SU-DHL-6 (cell line): ENCODE data around the gene PODN.

Experiments
- H2AFZ ChIP-seq: fragments of 200-600 bp; sonication (generic); 2 replicates; pipeline ENCODE4 v1.6.1; 2014; ENCODE audit warnings: low read depth, mild to moderate bottlenecking, moderate library complexity, mixed read lengths, antibody characterized with exemption, low read length; ENCODE audit not compliant: severe bottlenecking
- H3F3A ChIP-seq: fragments of 200-600 bp; shearing (Covaris generic); 2 replicates; pipeline ENCODE4 v1.6.0; 2016; ENCODE audit warnings: antibody characterized with exemption, mild to moderate bottlenecking; ENCODE audit not compliant: insufficient read depth
- H3K27ac ChIP-seq: fragments of 200-600 bp; sonication (generic); 2 replicates; pipeline ENCODE4 v1.5.1; 2016; ENCODE audit warnings: low read depth, mild to moderate bottlenecking, low read length, moderate library complexity, mixed read lengths
- H3K27me3 ChIP-seq: fragments of 200-600 bp; sonication (generic), shearing (Covaris generic); 2 replicates; pipeline ENCODE4 v1.6.0; 2014; ENCODE audit warnings: mild to moderate bottlenecking, low read length
- H3K36me3 ChIP-seq: fragments of 200-600 bp; sonication (generic); 2 replicates; pipeline ENCODE4 v1.6.1; 2014; ENCODE audit warnings: mild to moderate bottlenecking, low read length, mixed read lengths
- H3K4me2 ChIP-seq: fragments of 300-600, 200-600 bp; shearing (Covaris generic), sonication (generic); 2 replicates; pipeline ENCODE4 v1.6.0; 2014; ENCODE audit warnings: low read length, low read depth, mild to moderate bottlenecking; ENCODE audit not compliant: poor library complexity, severe bottlenecking
- H3K4me3 ChIP-seq: fragments of 200-600 bp; sonication (generic); 2 replicates; pipeline ENCODE4 v1.5.1; 2014; ENCODE audit warnings: antibody characterized with exemption, low read length, mild to moderate bottlenecking, mixed read lengths; ENCODE audit not compliant: insufficient read depth, poor library complexity, severe bottlenecking
- H3K79me2 ChIP-seq: fragments of 200-600 bp; sonication (generic); 2 replicates; pipeline ENCODE4 v1.6.1; 2014; ENCODE audit warnings: mild to moderate bottlenecking, low read length, moderate library complexity; ENCODE audit not compliant: insufficient read depth
- H3K9ac ChIP-seq: fragments of 200-600 bp; sonication (generic); 2 replicates; pipeline ENCODE4 v1.7.0; 2014; ENCODE audit warnings: mild to moderate bottlenecking, low read length
- H3K9me2 ChIP-seq: fragments of 200-600 bp; sonication (generic); replicated peaks from 2 replicates; pipeline ENCODE4 v1.6.1; 2014; ENCODE audit warnings: low read length; ENCODE audit not compliant: insufficient read depth
- H3K9me3 ChIP-seq: fragments of 200-600 bp; sonication (generic); 2 replicates; pipeline ENCODE4 v1.6.1; 2014; ENCODE audit warnings: low read length, mixed read lengths; ENCODE audit not compliant: insufficient read depth
- H4K20me1 ChIP-seq: fragments of 200-600 bp; sonication (generic); 2 replicates; pipeline ENCODE4 v1.6.1; 2014; ENCODE audit warnings: low read depth, mild to moderate bottlenecking, antibody characterized with exemption, low read length, moderate library complexity, mixed read lengths
- EZH2phosphoT487 ChIP-seq: fragments of 200-600 bp; sonication (generic), shearing (Covaris generic); conservative IDR thresholded peaks from 2 replicates; pipeline ENCODE4 v1.6.1; 2018; ENCODE audit warnings: mild to moderate bottlenecking, antibody characterized with exemption, low read length, moderate library complexity, mixed read lengths
- TF ChIP-seq, protein P1 (sequence below): fragments of 200-600 bp; sonication (generic); IDR thresholded peaks from one replicate; pipeline ENCODE4 v1.5.1; 2017; ENCODE audit warnings: antibody characterized with exemption, mild to moderate bottlenecking, low read length, moderate library complexity; ENCODE audit not compliant: insufficient read depth, poor library complexity, severe bottlenecking

PODN gene

DNA sequence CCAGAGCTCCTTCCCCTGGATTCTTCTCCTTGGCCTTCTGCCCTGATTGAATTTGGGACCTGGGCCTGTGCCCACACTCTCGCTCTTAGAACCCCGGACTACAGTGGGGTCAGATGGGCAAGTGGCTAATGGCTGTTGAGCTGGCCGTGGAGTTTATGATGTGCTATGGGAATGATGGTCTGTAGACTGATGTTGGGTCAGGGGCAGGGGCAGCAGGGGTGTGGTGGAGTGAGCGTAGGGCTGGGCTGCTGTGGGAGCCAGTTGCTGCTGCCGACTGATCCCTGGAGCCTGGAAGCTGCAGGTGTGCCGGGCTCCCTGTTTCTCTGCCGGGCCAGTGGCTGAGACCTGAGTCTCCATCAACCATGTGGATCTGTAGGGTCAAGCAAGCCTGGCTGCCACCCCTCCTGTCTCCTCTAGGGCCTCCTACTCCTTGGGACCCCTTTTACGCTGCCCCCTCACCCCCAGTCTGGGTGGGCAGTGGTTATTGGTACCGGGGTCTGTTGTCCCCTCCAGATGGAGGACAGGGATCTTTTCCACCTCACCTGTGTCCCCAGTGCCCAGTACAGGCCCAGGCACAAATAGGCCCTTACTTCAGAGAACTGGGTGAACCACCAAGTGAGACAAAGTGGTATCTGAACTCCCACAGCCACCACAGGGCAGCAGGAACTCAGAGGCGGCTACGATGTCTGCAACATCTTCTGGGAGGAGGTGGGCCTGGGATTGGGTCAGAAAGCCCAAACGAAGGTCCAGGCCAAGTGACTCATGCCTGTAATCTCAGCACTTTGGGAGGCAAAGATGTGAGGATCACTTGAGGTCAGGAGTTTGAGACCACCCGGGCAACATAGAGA lies 5.1 kb downstream of the PODN start:
- no peaks in the 10 kb centered on the region for H3K27me3 ChIP-seq
- no peaks in the 10 kb centered on the region for H3K36me3 ChIP-seq
- H3K79me2 ChIP-seq, result no peaks in the 10 kb centered on the region
- H4K20me1 ChIP-seq, result no peaks in the 10 kb centered on the region
- TF ChIP-seq, protein P1, sequence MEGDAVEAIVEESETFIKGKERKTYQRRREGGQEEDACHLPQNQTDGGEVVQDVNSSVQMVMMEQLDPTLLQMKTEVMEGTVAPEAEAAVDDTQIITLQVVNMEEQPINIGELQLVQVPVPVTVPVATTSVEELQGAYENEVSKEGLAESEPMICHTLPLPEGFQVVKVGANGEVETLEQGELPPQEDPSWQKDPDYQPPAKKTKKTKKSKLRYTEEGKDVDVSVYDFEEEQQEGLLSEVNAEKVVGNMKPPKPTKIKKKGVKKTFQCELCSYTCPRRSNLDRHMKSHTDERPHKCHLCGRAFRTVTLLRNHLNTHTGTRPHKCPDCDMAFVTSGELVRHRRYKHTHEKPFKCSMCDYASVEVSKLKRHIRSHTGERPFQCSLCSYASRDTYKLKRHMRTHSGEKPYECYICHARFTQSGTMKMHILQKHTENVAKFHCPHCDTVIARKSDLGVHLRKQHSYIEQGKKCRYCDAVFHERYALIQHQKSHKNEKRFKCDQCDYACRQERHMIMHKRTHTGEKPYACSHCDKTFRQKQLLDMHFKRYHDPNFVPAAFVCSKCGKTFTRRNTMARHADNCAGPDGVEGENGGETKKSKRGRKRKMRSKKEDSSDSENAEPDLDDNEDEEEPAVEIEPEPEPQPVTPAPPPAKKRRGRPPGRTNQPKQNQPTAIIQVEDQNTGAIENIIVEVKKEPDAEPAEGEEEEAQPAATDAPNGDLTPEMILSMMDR, result no peak
- no peak for TF ChIP-seq EZH2phosphoT487
- H2AFZ ChIP-seq, result no peak overlapping the region
- H3K9ac ChIP-seq, result no peak overlapping the region
- H3K9me2 ChIP-seq, result no peaks in the 10 kb centered on the region
- no peak overlapping the region for H3K4me2 ChIP-seq
- H3F3A ChIP-seq, result no peaks in the 10 kb centered on the region
- no peak overlapping the region for H3K27ac ChIP-seq
- H3K9me3 ChIP-seq, result no peaks in the 10 kb centered on the region
- no peak overlapping the region for H3K4me3 ChIP-seq

DNA sequence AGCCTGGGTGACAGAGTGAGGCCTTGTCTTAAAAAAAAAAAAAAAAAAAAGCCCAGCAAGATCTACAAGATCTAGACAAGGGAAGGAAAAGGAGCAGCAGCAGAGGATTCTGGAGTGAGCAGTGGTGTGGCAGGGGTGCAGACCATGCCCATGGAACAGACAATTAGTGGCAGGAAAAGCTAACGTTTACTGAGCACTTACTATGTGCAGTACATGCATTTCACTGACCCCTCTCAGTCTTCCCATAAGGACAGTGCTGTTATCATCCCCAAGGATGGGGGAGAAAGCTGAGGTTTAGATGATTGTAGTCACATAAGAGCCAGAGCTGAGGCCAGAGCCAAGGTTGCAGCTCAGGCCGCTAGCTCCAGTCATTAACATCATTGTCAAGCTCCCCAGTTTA lies 5.9 kb downstream of the PODN start:
- Histone ChIP-seq H4K20me1 (no peaks in the 10 kb centered on the region), H3K27ac (no peak overlapping the region), H3F3A (no peaks in the 10 kb centered on the region), H3K4me3 (no peak overlapping the region), H3K79me2 (no peaks in the 10 kb centered on the region), H2AFZ (no peak overlapping the region), H3K9ac (no peak overlapping the region), H3K4me2 (no peak overlapping the region), H3K9me3 (no peaks in the 10 kb centered on the region), H3K27me3 (no peaks in the 10 kb centered on the region), H3K36me3 (no peaks in the 10 kb centered on the region), H3K9me2 (no peaks in the 10 kb centered on the region)
- no peak for TF ChIP-seq EZH2phosphoT487

DNA sequence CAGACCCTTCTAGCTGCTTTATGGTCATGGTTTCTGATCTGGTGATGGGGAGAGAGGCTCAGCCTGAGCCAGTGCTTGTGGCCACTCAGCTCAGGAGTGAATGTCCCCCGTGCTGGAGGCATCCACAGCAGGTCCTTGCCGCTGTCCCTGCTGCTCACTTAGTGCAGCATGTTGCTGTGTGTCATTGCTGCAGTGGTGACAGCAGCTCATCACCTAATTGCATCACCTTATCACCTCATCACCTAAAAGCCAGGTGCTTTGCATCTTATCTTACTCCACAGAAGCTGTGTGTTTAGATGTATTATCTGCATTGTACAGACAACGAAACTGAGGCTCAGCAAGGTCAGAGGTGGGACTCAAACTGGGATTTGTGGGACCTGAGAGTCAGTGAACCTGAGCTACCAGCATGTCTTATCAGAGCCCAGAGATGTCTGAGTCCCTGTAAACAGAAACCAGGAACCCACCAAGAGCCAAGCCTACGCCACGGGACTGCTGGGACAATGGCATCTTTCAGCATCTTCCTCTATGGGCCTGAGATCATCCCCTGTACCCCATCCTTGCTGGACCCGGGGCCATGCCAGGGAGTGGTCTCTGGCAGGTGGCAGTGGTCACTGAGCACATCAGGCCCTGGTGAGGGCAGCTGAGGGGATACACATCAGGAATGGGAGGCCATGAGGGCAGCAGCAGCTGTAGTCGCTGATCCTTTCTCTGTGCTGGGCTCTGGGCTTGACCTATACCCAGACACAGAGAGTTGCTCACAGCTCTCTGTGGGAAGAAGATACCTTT lies 6.5 kb downstream of the PODN start:
- TF ChIP-seq, protein P1, result no peak
- TF ChIP-seq EZH2phosphoT487, result no peak
- H3F3A ChIP-seq, result no peaks in the 10 kb centered on the region

More for the DNA sequence above, 6.5 kb downstream of the PODN start:
- H3K4me2 ChIP-seq, result no peak overlapping the region
- H3K36me3 ChIP-seq, result no peaks in the 10 kb centered on the region
- H3K4me3 ChIP-seq, result no peak overlapping the region
- H3K9me3 ChIP-seq, result no peaks in the 10 kb centered on the region
- H4K20me1 ChIP-seq, result no peaks in the 10 kb centered on the region
- no peaks in the 10 kb centered on the region for H3K27me3 ChIP-seq
- no peaks in the 10 kb centered on the region for H3K79me2 ChIP-seq
- no peak overlapping the region for H3K27ac ChIP-seq
- H3K9ac ChIP-seq, result no peak overlapping the region
- no peaks in the 10 kb centered on the region for H3K9me2 ChIP-seq
- no peak overlapping the region for H2AFZ ChIP-seq
